Measurements from ENCODE around the gene PTOV1.

The PTOV1 gene

DNA sequence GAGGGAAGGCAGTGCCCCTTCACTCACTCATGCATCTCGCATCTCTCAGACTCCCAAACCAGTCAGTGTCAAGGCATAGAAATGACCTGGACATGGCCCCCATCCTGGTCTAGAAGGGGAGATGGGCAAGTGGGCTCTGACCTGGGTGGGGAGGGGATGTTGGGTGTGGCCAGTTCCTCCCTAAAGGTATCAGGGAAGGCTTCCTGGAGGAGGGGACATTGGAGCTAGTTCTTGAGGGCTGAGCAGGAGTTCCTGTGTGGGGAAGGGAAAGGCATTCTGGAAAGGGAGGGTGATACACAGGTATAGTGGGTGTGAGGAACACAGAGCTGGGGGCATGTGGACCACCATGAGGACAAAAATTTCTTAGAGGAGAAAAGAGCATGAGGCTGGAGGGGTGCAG is 41.8 kb downstream of the PTOV1 start:
- no peak for DNase-seq

DNA sequence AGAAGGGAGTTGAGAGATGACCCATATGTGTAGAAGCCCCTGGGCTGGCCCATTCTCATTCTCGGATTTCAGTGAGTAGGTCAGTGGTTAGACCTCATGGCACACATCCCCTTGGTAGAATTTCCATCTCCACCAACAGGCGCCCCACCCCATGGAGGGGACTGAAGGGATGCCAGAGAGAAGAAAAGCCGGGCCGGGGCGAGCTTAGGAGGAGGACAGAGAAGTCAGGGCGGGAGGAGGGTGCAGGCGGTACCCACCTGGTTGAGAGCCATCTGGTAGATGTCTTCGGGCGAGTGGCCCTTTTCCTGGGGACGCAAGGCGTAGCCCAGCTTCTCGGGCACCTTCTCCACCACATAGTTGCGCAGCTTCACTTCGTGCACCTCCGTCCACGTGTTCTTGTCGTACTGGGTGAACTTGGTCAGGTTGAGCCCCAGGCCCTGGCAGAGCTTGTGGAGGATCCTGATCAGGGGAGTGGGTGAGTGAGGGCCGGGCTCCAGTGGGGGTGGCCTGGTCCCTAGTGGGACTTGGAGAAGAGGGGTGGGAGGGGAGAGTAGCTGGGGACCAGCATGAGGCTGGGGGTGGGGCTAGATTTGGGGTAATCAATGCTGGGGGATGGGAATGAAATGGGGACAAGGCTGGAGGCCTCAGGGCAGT is 43.2 kb downstream of the PTOV1 start:
- DNase-seq = no peak

DNA sequence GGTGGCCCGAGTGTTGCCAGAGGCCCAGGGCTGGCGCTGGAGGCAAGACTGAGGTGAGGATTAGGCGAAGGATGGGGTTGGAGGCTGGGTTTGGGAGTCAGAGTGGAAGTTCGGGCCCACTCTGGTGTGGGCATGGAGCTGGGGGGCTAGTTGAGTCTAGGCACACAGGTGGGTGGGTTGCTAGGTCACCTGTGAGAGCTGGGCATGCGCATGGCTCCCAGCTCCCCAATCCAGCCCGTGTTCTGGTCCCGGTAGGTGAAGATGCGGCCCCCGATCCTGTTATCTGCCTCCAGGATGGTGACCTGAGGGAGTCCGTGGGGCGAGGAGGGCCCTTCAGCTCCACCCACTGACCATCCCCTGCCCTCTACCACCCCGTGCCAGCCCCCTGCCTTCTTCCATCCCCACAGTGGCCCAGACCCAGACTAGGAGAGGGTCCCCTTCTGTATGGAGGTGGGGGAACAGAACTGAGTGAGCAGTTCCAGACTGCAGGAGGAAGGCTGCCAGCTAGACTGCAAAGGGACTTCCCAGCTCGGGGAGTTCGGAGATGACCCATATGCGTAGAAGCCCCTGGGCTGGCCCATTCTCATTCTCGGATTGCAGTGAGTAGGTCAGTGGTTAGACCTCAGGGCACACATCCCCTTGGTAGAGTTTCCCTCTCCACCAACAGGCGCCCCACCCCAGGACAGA is 44.1 kb downstream of the PTOV1 start:
- no peak for DNase-seq

GRCh38 chr19:49895566-49896297 is 44.8 kb downstream of the PTOV1 start:
- no peak for DNase-seq

DNA sequence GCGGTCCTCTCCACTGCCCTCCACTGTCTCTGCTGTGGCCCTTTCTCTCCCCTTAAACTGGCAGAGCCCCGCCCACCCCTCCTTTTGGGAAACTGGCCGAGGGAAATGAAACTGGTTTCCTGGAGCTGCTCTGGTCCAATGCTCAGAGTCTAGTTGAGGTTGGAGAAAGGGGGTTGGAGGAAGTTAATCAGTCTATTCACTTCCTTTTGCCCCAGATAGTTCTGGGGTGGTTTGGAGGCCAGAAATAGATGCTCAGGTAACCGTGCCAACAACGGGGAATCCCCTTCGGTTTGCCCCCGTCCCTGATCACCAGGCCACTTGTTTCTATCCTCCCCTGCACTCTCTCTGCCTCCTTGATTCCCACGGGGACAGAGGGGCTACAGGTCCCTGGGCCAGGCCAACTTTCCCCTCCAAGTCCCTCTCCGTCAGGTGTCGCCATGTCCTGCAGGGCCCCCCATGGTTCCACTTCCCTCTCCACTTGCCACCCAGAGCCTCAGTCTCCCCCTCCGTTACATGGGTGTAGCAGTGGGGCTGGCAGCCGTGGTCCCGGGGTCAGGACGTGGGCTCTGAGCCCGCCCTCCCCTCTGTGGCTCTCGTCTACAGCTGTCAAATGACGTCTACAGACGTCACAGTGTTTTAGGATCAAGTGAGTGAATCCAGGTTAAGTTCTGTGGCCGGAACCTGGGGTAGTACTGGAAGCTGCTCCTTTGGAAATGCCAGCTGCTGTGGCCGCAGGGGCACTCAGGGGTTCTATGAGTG is 46.1 kb downstream of the PTOV1 start, which contains the start of gene IL4I1:
Gene IL4I1 (minus strand): TSS at position 25 of the 759 bp plus-strand sequence. CDS start 727 bp downstream, outside the sequence.
- DNase-seq = peak; percentile 6 to 15

DNA sequence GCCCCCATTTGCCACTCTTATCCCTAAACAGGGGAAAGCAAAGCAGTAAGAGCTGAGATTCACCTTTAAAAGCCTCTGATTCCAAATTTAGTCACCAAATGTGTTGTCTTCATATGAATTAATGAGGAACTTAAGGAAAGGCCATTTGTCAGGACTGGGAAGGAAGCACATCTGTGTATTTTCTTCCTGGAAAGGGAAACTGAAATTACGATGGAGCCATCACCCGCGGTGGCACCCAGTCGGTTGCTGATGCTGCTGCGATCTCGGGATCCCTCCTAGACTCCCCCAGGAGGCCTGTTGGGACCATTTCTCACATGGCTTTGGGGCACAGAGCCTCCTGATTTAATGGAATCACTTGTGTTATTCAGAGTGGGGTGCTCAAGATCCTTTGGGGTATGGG is 53.2 kb downstream of the PTOV1 start:
- DNase-seq = no peak

- DNase-seq = no peak
These were observed 56.1 kb downstream of the PTOV1 start for GRCh38 chr19:49906879-49907564.

DNA sequence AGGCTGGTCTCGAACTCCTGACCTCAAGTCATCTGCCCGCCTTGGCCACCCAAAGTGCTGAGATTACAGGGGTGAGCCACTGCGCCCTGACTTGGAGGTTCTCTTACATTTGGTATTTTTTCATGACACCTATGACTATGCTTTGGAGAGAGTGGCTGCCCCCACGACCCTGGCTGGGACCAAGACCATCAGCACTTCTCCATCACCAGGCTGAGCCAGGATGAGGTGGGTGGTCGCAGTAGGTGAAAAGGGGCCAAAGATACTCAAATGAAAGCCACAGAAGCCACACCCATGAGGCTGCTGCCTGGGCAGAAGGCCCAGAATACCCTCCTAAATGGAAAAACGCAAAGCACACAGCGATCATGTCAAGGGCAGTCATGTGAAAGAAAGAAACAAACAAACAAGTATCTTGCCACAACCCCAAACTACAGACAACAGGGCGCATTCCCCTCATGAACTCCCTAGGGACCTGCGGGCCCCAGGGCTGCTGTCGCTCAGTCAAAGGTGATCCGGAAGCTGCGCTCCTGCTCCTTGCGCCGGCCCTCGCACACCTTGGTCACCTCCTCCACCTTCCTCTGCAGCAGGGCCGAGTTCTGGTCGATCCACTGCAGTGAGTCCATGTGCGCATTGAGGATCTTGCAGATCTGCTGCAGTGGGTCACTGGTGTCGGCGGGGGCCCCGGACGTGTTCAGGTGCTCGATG is 56.9 kb downstream of the PTOV1 start:
- no peak for DNase-seq

- no peak for DNase-seq
These were observed 57.8 kb downstream of the PTOV1 start for GRCh38 chr19:49908480-49909420.

DNA sequence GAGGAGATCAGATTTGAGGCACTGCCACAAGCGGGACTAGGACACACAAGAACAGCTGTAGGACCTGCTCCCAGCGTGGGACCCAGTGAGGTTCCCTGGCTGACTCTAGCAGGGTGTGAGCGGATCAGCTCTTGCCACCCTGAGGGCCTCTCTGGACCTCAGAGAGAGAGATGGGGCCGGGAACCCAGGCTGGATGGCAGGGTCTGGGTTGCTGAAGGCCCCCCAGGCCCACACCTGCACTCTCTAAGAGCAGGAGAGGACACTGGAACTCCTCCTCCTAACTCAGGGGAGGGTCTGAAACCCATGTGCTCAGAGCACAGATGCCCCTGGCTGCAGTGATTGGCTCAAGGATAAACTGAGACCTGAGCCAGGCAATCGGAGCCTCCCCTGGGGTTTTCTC is 59.2 kb downstream of the PTOV1 start:
- DNase-seq = no peak

Measured in AML-193 (cell line).